HL-60 (cell line): ENCODE measurements around the gene CCL19.

ENCODE experiments used
- CTCF ChIP-seq: IDR thresholded peaks from one replicate; pipeline ENCODE4 v1.5.1; 2011; ENCODE audit warnings: low read length, control low read depth, inconsistent platforms; ENCODE audit not compliant: insufficient read depth
- GABPA ChIP-seq: IDR thresholded peaks from 2 replicates; pipeline ENCODE4 v1.6.1; 2012; ENCODE audit warnings: low read depth
- POLR2AphosphoS5 ChIP-seq: IDR thresholded peaks from 2 replicates; pipeline ENCODE4 v1.6.1; 2012; ENCODE audit warnings: low read depth
- REST ChIP-seq: IDR thresholded peaks from 2 replicates; pipeline ENCODE4 v1.6.1; 2012; ENCODE audit warnings: low read depth; ENCODE audit not compliant: insufficient replicate concordance
- SPI1 ChIP-seq: IDR thresholded peaks from 2 replicates; pipeline ENCODE4 v1.6.1; 2012; ENCODE audit warnings: low read depth, mild to moderate bottlenecking, borderline replicate concordance

GRCh38 chr9:34719021-34719768 lies 28.1 kb upstream of the CCL19 start:
- no peak for TF ChIP-seq CTCF
- TF ChIP-seq POLR2AphosphoS5 = no peak
- no peak for TF ChIP-seq REST
- no peak for TF ChIP-seq SPI1
- no peak for TF ChIP-seq GABPA
